Naive thymus-derived CD4-positive, alpha-beta T cell (primary cell): ENCODE data around the gene NNMT. TPM values are rescaled to one million over a fixed set of nuclear protein-coding genes. Genes with fewer than 3 reads are reported as not detected.

Experiments used
- ATAC-seq: fragments of 150-1000 bp; cut with Tn5 transposase; 2 replicates; pipeline ENCODE4 v1.10.0; 2021; ENCODE audit warnings: mild to moderate bottlenecking, moderate library complexity
- CTCF ChIA-PET: fragments of 350-600 bp; sonication (Branson Sonifier 250); formaldehyde crosslinking; loops from one replicate; lab custom pipeline; 2021; ENCODE audit warnings: antibody characterized with exemption; lab: Charles Lee
- POLR2A ChIA-PET: fragments of 350-600 bp; sonication (Branson Sonifier 250); formaldehyde crosslinking; loops from one replicate; lab custom pipeline; 2021; ENCODE audit warnings: antibody characterized with exemption, inconsistent platforms; lab: Charles Lee
- DNase-seq, 9 donors: peaks; one replicate each; pipeline versions ENCODE4 v3.0.0 to v3.0.0-alpha.2; 2020 to 2022; ENCODE audit warnings: mixed read lengths in 1 of 9
- H3K27ac ChIP-seq: one replicate; pipeline ENCODE4 v1.7.0; 2013; ENCODE audit warnings: mild to moderate bottlenecking, low read depth, low read length, moderate library complexity
- H3K27me3 ChIP-seq, 2 donors: one replicate each; pipeline ENCODE4 v1.7.0; 2013; ENCODE audit warnings: low read length in 2 of 2, mild to moderate bottlenecking in 2 of 2, moderate library complexity in 2 of 2; ENCODE audit not compliant: control insufficient read depth in 2 of 2, insufficient read depth in 2 of 2
- H3K36me3 ChIP-seq, 3 experiments: 1 replicate in 2 of 3; 2 replicates in 1 of 3; pipeline ENCODE4 v1.7.0; 2013; ENCODE audit warnings: low read length in 3 of 3, mild to moderate bottlenecking in 3 of 3, moderate library complexity in 1 of 3; ENCODE audit not compliant: insufficient read depth in 3 of 3, control insufficient read depth in 2 of 3
- H3K4me1 ChIP-seq, 2 donors: one replicate each; pipeline ENCODE4 v1.7.0; 2013; ENCODE audit warnings: low read length in 2 of 2, mild to moderate bottlenecking in 2 of 2, moderate library complexity in 1 of 2; ENCODE audit not compliant: control insufficient read depth in 2 of 2, insufficient read depth in 2 of 2
- H3K4me3 ChIP-seq: 2 replicates; pipeline ENCODE4 v1.7.0; 2013; ENCODE audit warnings: mild to moderate bottlenecking, low read length
- H3K9me3 ChIP-seq, 3 experiments: 1 replicate in 2 of 3; 2 replicates in 1 of 3; pipeline ENCODE4 v1.7.0; 2013; ENCODE audit warnings: low read length in 3 of 3; ENCODE audit not compliant: control insufficient read depth in 2 of 3
- H3K27ac Mint-ChIP-seq, 9 donors: one replicate each; pipeline ENCODE4 v1.8.0; 2020 to 2022; ENCODE audit warnings: mixed read lengths in 9 of 9, mild to moderate bottlenecking in 8 of 9, moderate library complexity in 5 of 9, inconsistent platforms in 2 of 9
- H3K27me3 Mint-ChIP-seq, 5 donors: one replicate each; pipeline ENCODE4 v1.8.0; 2021 to 2022; ENCODE audit warnings: mixed read lengths in 5 of 5, mild to moderate bottlenecking in 1 of 5
- H3K36me3 Mint-ChIP-seq, 5 donors: one replicate each; pipeline ENCODE4 v1.8.0; 2020 to 2022; ENCODE audit warnings: mixed read lengths in 5 of 5, mild to moderate bottlenecking in 3 of 5, inconsistent platforms in 1 of 5
- H3K4me1 Mint-ChIP-seq, 7 donors: one replicate each; pipeline ENCODE4 v1.8.0; 2020 to 2022; ENCODE audit warnings: mixed read lengths in 7 of 7, mild to moderate bottlenecking in 3 of 7, inconsistent platforms in 1 of 7
- H3K4me3 Mint-ChIP-seq, 10 donors: one replicate each; pipeline ENCODE4 v1.8.0; 2020 to 2022; ENCODE audit warnings: mild to moderate bottlenecking in 10 of 10, mixed read lengths in 10 of 10, moderate library complexity in 6 of 10, inconsistent platforms in 2 of 10
- H3K9me3 Mint-ChIP-seq, 11 donors: one replicate each; pipeline ENCODE4 v1.8.0; 2020 to 2022; ENCODE audit warnings: mixed read lengths in 11 of 11, mild to moderate bottlenecking in 4 of 11, inconsistent platforms in 1 of 11, moderate library complexity in 1 of 11
- intact Hi-C, 2 donors: fragments of 100-400 bp; cut with micrococcal nuclease; formaldehyde crosslinking; loops; one replicate each; pipeline ENCODE4 v1.15.1; 2023
- polyA plus RNA-seq, 2 donors: library from polyadenylated mRNA; unstranded; fragments of 300-500 nt; fragmentation: Illumina TruSeq; gene quantifications; one replicate each; pipeline ENCODE4 v1.2.3, GENCODE V29; 2021
- total RNA-seq, 6 experiments: library from RNA in 5 of 6; stranded (reverse) in 5 of 6; gene quantifications; 1 replicate in 5 of 6; 2 replicates in 1 of 6; pipeline ENCODE4 v1.2.3 and lab custom pipeline; 2021 to 2026

The NNMT gene
- total and polyA plus RNA-seq, 7 experiments from 2014 or later = not detected

GRCh38 chr11:114350022-114350421, 53.8 kb downstream of the NNMT start:
- H3K9me3 Mint-ChIP-seq = no peaks in the 10 kb centered on the region
- POLR2A ChIA-PET = no interaction called here
- no peak overlapping the region for H3K4me3 Mint-ChIP-seq
- DNase-seq = no peak
- Histone ChIP-seq H3K36me3 (no peaks in the 10 kb centered on the region), H3K27ac (no peak overlapping the region), H3K4me1 (peaks cover 0 to 3% of the 10 kb centered on the region in 2 donors), H3K4me3 (no peak overlapping the region), H3K9me3 (no peaks in the 10 kb centered on the region), H3K27me3 (no peaks in the 10 kb centered on the region)
- CTCF ChIA-PET = no interaction called here
- ATAC-seq = no peak
- H3K27ac Mint-ChIP-seq = no peak overlapping the region
- peaks cover 0 to 13% (median 9%) of the 10 kb centered on the region in 7 donors for H3K4me1 Mint-ChIP-seq
- no peaks in the 10 kb centered on the region for H3K27me3 Mint-ChIP-seq
- intact Hi-C loops = no loop called here
- H3K36me3 Mint-ChIP-seq = no peaks in the 10 kb centered on the region

GRCh38 chr11:114353443-114353842, 57.2 kb downstream of the NNMT start:
- peaks cover 0 to 3% (median 0%) of the 10 kb centered on the region in 7 donors for H3K4me1 Mint-ChIP-seq
- ChIA-PET CTCF (no interaction called here), POLR2A (no interaction called here)
- H3K27me3 Mint-ChIP-seq = peaks cover 0 to 10% (median 4%) of the 10 kb centered on the region in 5 donors
- H3K4me3 Mint-ChIP-seq = no peak overlapping the region
- Histone ChIP-seq H3K4me3 (no peak overlapping the region), H3K36me3 (no peaks in the 10 kb centered on the region), H3K4me1 (no peaks in the 10 kb centered on the region), H3K27me3 (no peaks in the 10 kb centered on the region), H3K27ac (no peak overlapping the region), H3K9me3 (no peaks in the 10 kb centered on the region)
- intact Hi-C loops = no loop called here
- DNase-seq (no peak), ATAC-seq (no peak)
- H3K9me3 Mint-ChIP-seq = no peaks in the 10 kb centered on the region
- H3K27ac Mint-ChIP-seq = no peak overlapping the region
- H3K36me3 Mint-ChIP-seq = no peaks in the 10 kb centered on the region

GRCh38 chr11:114354076-114354475, 57.9 kb downstream of the NNMT start:
- DNase-seq = no peak
- Histone ChIP-seq H3K27ac (no peak overlapping the region), H3K4me1 (no peaks in the 10 kb centered on the region), H3K36me3 (no peaks in the 10 kb centered on the region), H3K9me3 (no peaks in the 10 kb centered on the region), H3K27me3 (no peaks in the 10 kb centered on the region), H3K4me3 (no peak overlapping the region)
- peaks cover 0 to 3% (median 0%) of the 10 kb centered on the region in 7 donors for H3K4me1 Mint-ChIP-seq
- intact Hi-C loops = no loop called here
- ChIA-PET CTCF (no interaction called here), POLR2A (no interaction called here)
- no peak overlapping the region for H3K27ac Mint-ChIP-seq
- H3K27me3 Mint-ChIP-seq = peaks cover 0 to 10% (median 5%) of the 10 kb centered on the region in 5 donors
- H3K9me3 Mint-ChIP-seq = no peaks in the 10 kb centered on the region
- H3K4me3 Mint-ChIP-seq = no peak overlapping the region
- H3K36me3 Mint-ChIP-seq = no peaks in the 10 kb centered on the region
- ATAC-seq = no peak

- no peaks in the 10 kb centered on the region for H3K9me3 ChIP-seq
- Mint-ChIP-seq H3K27me3 (peaks cover 0 to 30% (median 10%) of the 10 kb centered on the region in 5 donors), H3K36me3 (no peaks in the 10 kb centered on the region), H3K27ac (no peak overlapping the region), H3K4me3 (no peak overlapping the region), H3K9me3 (no peaks in the 10 kb centered on the region), H3K4me1 (no peaks in the 10 kb centered on the region)
- no peak overlapping the region for H3K27ac ChIP-seq
- H3K27me3 ChIP-seq = no peaks in the 10 kb centered on the region
- H3K4me3 ChIP-seq = no peak overlapping the region
- intact Hi-C loops = no loop called here
- CTCF ChIA-PET = no interaction called here
- H3K4me1 ChIP-seq = no peaks in the 10 kb centered on the region
- ATAC-seq (no peak), DNase-seq (no peak)
- H3K36me3 ChIP-seq = no peaks in the 10 kb centered on the region
- POLR2A ChIA-PET = interaction anchor here (1.2 kb wide), 1 partner anchor 11 kb away, joined by 3 read pairs; no protein-coding TSS in a partner anchor
These were observed 62.5 kb downstream of the NNMT start for GRCh38 chr11:114358716-114359115.

- Histone ChIP-seq H3K4me1 (no peaks in the 10 kb centered on the region), H3K27me3 (no peaks in the 10 kb centered on the region), H3K27ac (no peak overlapping the region), H3K36me3 (no peaks in the 10 kb centered on the region), H3K4me3 (no peak overlapping the region), H3K9me3 (no peaks in the 10 kb centered on the region)
- H3K27me3 Mint-ChIP-seq = peaks cover 0 to 30% (median 10%) of the 10 kb centered on the region in 5 donors
- intact Hi-C loops = no loop called here
- ChIA-PET CTCF (no interaction called here), POLR2A (interaction anchor here (0.7 kb wide), 1 partner anchor 8 kb away, joined by 3 read pairs; no protein-coding TSS in a partner anchor)
- no peak overlapping the region for H3K27ac Mint-ChIP-seq
- DNase-seq (no peak), ATAC-seq (no peak)
- H3K36me3 Mint-ChIP-seq = no peaks in the 10 kb centered on the region
- no peaks in the 10 kb centered on the region for H3K9me3 Mint-ChIP-seq
- no peak overlapping the region for H3K4me3 Mint-ChIP-seq
- no peaks in the 10 kb centered on the region for H3K4me1 Mint-ChIP-seq
These were observed 63.1 kb downstream of the NNMT start for GRCh38 chr11:114359342-114359741.

- no peaks in the 10 kb centered on the region for H3K36me3 Mint-ChIP-seq
- no peaks in the 10 kb centered on the region for H3K27me3 ChIP-seq
- no peak overlapping the region for H3K27ac Mint-ChIP-seq
- H3K27ac ChIP-seq = no peak overlapping the region
- H3K27me3 Mint-ChIP-seq = peaks cover 0 to 33% (median 15%) of the 10 kb centered on the region in 5 donors
- H3K9me3 ChIP-seq = no peaks in the 10 kb centered on the region
- ChIA-PET POLR2A (no interaction called here), CTCF (no interaction called here)
- no peak overlapping the region for H3K4me3 ChIP-seq
- no peak overlapping the region for H3K4me3 Mint-ChIP-seq
- intact Hi-C loops = no loop called here
- H3K4me1 ChIP-seq = no peaks in the 10 kb centered on the region
- ATAC-seq (no peak), DNase-seq (no peak)
- no peaks in the 10 kb centered on the region for H3K4me1 Mint-ChIP-seq
- H3K36me3 ChIP-seq = no peaks in the 10 kb centered on the region
- no peaks in the 10 kb centered on the region for H3K9me3 Mint-ChIP-seq
These were observed 66.1 kb downstream of the NNMT start for GRCh38 chr11:114362326-114362725.

- no peaks in the 10 kb centered on the region for H3K9me3 Mint-ChIP-seq
- intact Hi-C loops = no loop called here
- Histone ChIP-seq H3K9me3 (no peaks in the 10 kb centered on the region), H3K27ac (no peak overlapping the region), H3K27me3 (no peaks in the 10 kb centered on the region), H3K4me1 (no peaks in the 10 kb centered on the region), H3K4me3 (no peak overlapping the region), H3K36me3 (no peaks in the 10 kb centered on the region)
- H3K4me3 Mint-ChIP-seq = no peak overlapping the region
- no peak for DNase-seq
- H3K27me3 Mint-ChIP-seq = peaks cover 0 to 36% (median 21%) of the 10 kb centered on the region in 5 donors
- peaks cover 0 to 1% (median 0%) of the 10 kb centered on the region in 7 donors for H3K4me1 Mint-ChIP-seq
- no peak for ATAC-seq
- no peaks in the 10 kb centered on the region for H3K36me3 Mint-ChIP-seq
- POLR2A ChIA-PET = no interaction called here
- CTCF ChIA-PET = no interaction called here
- H3K27ac Mint-ChIP-seq = no peak overlapping the region
These were observed 66.8 kb downstream of the NNMT start for GRCh38 chr11:114362958-114363357.
